ENCODE results near the gene RCN2.

- TF ChIP-seq CTCF (conservative IDR thresholded peaks at IDR 0.05; ENCODE audit: low read depth, low read length) = no peak
- TF ChIP-seq EZH2 (IDR thresholded peaks at IDR 0.05; ENCODE audit: borderline replicate concordance, low read depth, low read length, poor library complexity, severe bottlenecking) = no peak
Measured at GRCh38 chr15:76942331-76942730, 10.8 kb downstream of the RCN2 start.
